ENCODE results near the gene SERTAD3. TPM values are rescaled to one million over a fixed set of nuclear protein-coding genes. Genes with fewer than 3 reads are reported as not detected.

Gene SERTAD3
- total RNA-seq, 1 experiment from 2014 or later: 30.9 TPM

DNA sequence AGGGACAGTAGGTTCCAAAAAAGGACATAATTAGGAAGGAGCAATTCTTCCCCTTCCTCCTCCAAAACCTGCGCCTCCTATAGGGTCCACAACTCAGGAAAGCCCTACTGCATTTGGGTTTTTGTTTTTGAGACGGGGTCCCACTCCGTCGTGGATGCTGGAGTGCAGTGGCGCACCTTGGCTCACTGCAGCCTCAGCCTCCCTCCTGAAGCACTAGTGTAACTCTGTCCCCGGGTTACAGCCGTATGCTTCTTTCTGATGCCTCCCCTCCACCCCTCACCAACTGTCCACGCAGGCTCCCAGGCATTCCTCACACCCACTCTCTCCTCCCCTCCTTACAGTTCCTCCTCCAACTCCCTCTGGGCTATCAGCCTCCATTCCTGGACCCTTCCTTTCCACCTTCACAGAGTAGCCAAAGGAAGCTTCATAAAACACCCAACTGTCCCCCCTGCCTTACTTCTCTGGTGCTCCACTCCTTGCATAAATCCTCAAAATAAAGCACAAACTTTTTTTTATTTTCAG lies 2.2 kb upstream of the SERTAD3 start:
- H3K18ac ChIP-seq (ENCODE audit: insufficient read length, low read depth, low read length): no peak overlapping the region
- H3K36me3 Mint-ChIP-seq (ENCODE audit: insufficient read depth in 1 of 3, low read depth in 3 of 3): peaks cover 9 to 30% (median 18%) of the 10 kb centered on the region in 3 experiments; a peak in 6 of 7 replicates
- no peak overlapping the region for H2AFZ ChIP-seq (ENCODE audit: low read length)
- no peaks in the 10 kb centered on the region for H3K4me1 ChIP-seq (ENCODE audit: insufficient read depth, low read length)
- no peak overlapping the region for H2BK15ac ChIP-seq (ENCODE audit: low read depth, low read length)
- peak overlapping the region; percentile 82 to 99 (median 90) for H3K27ac Mint-ChIP-seq
- H3K4me1 Mint-ChIP-seq: peaks cover 30 to 34% of the 10 kb centered on the region in 2 experiments
- peaks cover 5% of the 10 kb centered on the region for H3K79me1 ChIP-seq (ENCODE audit: insufficient read depth, low read depth, low read length, poor library complexity, severe bottlenecking)
- peaks cover 4% of the 10 kb centered on the region; the same call in 1 of the 2 replicates for H3K79me2 ChIP-seq (ENCODE audit: insufficient read depth, low read length)
- H3T11ph ChIP-seq (ENCODE audit: low read length): no peak overlapping the region
- H3K4me2 ChIP-seq (ENCODE audit: insufficient read depth, insufficient read length, low read length): no peak overlapping the region
- H4K8ac ChIP-seq (replicated peaks; ENCODE audit: insufficient read length, low read depth, low read length): no peak overlapping the region
- no peak overlapping the region for H3K56ac ChIP-seq (ENCODE audit: insufficient read length, low read depth, low read length)
- no peak overlapping the region for H3K9ac ChIP-seq (ENCODE audit: extremely low read depth, insufficient read length, low read length)
- H2AK5ac ChIP-seq (ENCODE audit: insufficient read length, low read length): no peak overlapping the region
- no peaks in the 10 kb centered on the region for H3K27me3 Mint-ChIP-seq (ENCODE audit: low read depth)
- H2BK5ac ChIP-seq (ENCODE audit: insufficient read length, low read length): no peak overlapping the region
- no peak overlapping the region for H3K4ac ChIP-seq (ENCODE audit: low read depth, low read length)
- no peaks in the 10 kb centered on the region for H3K9me3 ChIP-seq (ENCODE audit: control insufficient read depth, low read depth, low read length)
- DNase-seq: no peak
- H4K91ac ChIP-seq (ENCODE audit: insufficient read length, low read depth, low read length): no peak overlapping the region
- H3K23ac ChIP-seq (ENCODE audit: insufficient read length, low read depth, low read length): no peak overlapping the region
- H3K27me3 ChIP-seq (ENCODE audit: insufficient read depth, low read length): no peaks in the 10 kb centered on the region
- peaks cover 3% of the 10 kb centered on the region for H3K23me2 ChIP-seq (ENCODE audit: insufficient read length, low read depth, low read length, poor library complexity, severe bottlenecking)
- no peak overlapping the region for H3K14ac ChIP-seq (ENCODE audit: insufficient read depth, low read length)
- H2BK120ac ChIP-seq (ENCODE audit: low read depth, low read length, poor library complexity, severe bottlenecking): no peak overlapping the region
- no peak overlapping the region for H4K5ac ChIP-seq (ENCODE audit: insufficient read length, low read depth, low read length)
- H2BK12ac ChIP-seq (ENCODE audit: insufficient read length, low read depth, low read length): no peak overlapping the region
- no CpG with 5 or more reads among the region's 8 CpGs for WGBS (ENCODE audit: extremely low coverage, insufficient read length, low lambda C conversion rate)
- TF ChIP-seq, protein P1, sequence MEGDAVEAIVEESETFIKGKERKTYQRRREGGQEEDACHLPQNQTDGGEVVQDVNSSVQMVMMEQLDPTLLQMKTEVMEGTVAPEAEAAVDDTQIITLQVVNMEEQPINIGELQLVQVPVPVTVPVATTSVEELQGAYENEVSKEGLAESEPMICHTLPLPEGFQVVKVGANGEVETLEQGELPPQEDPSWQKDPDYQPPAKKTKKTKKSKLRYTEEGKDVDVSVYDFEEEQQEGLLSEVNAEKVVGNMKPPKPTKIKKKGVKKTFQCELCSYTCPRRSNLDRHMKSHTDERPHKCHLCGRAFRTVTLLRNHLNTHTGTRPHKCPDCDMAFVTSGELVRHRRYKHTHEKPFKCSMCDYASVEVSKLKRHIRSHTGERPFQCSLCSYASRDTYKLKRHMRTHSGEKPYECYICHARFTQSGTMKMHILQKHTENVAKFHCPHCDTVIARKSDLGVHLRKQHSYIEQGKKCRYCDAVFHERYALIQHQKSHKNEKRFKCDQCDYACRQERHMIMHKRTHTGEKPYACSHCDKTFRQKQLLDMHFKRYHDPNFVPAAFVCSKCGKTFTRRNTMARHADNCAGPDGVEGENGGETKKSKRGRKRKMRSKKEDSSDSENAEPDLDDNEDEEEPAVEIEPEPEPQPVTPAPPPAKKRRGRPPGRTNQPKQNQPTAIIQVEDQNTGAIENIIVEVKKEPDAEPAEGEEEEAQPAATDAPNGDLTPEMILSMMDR (conservative IDR thresholded peaks at IDR 0.05): no peak
- no peak overlapping the region for H3K27ac ChIP-seq (ENCODE audit: insufficient read length, low read depth, low read length)
- H4K20me1 ChIP-seq (ENCODE audit: control insufficient read depth, insufficient read depth, insufficient read length): no peaks in the 10 kb centered on the region
- H3K9me3 Mint-ChIP-seq: no peaks in the 10 kb centered on the region; a peak in 1 of 5 replicates
- H3K4me3 Mint-ChIP-seq: peak overlapping the region in 1 of 2 experiments; percentile 43; a peak in 3 of 5 replicates
- no peak overlapping the region for H2BK20ac ChIP-seq (ENCODE audit: low read depth, low read length, poor library complexity, severe bottlenecking)
